K562 (cell line): ENCODE data around the gene TMEM114. TPM values are rescaled to one million over a fixed set of nuclear protein-coding genes. Genes with fewer than 3 reads are reported as not detected.

ENCODE experiments used
- CBX1 ChIP-seq: sonication (generic); IDR thresholded peaks from 2 replicates; pipeline ENCODE4 v1.6.1; 2016; ENCODE audit warnings: antibody characterized with exemption, low read depth, mild to moderate bottlenecking
- CREBBP ChIP-seq: IDR thresholded peaks from one replicate; pipeline ENCODE4 v1.6.1; 2012; ENCODE audit warnings: low read depth, mild to moderate bottlenecking, control low read depth, inconsistent platforms, low read length
- CTBP1 ChIP-seq: fragments of 450-650 bp; IDR thresholded peaks from 2 replicates; pipeline ENCODE4 v1.6.1; 2016; ENCODE audit warnings: borderline replicate concordance
- JUND ChIP-seq, 2 experiments: IDR thresholded peaks; 2 replicates in 1 of 2; 3 replicates in 1 of 2; pipeline ENCODE4 v1.6.1; 2011; ENCODE audit warnings: borderline replicate concordance in 2 of 2, low read depth in 2 of 2, low read length in 2 of 2, improper control_type of control experiment in 1 of 2, missing biosample characterization in 1 of 2, missing genetic modification characterization in 1 of 2, missing genetic modification reagents in 1 of 2
- KAT2B ChIP-seq: IDR thresholded peaks from one replicate; pipeline ENCODE4 v1.6.1; 2012; ENCODE audit warnings: low read depth, mild to moderate bottlenecking, control low read depth, inconsistent platforms, low read length, moderate library complexity
- KLF13 ChIP-seq: fragments of 450-650 bp; IDR thresholded peaks from 2 replicates; pipeline ENCODE4 v1.6.1; 2016; ENCODE audit warnings: missing genetic modification characterization, low read depth, mild to moderate bottlenecking, missing compliant biosample characterization, moderate library complexity, borderline replicate concordance
- MAZ ChIP-seq, 2 experiments: fragments of 450-650 bp in 1 of 2; sonication (generic) in 1 of 2; formaldehyde crosslinking; IDR thresholded peaks in 1 of 2; conservative IDR thresholded peaks in 1 of 2; 2 replicates each; pipeline versions ENCODE4 v1.4.0 to v1.5.0; 2020; ENCODE audit warnings: mild to moderate bottlenecking in 1 of 2, missing genetic modification reagents in 1 of 2
- MBD2 ChIP-seq: sonication (generic); IDR thresholded peaks from 2 replicates; pipeline ENCODE4 v1.6.1; 2016; ENCODE audit warnings: low read depth, borderline replicate concordance
- RFX5 ChIP-seq: IDR thresholded peaks from 2 replicates; pipeline ENCODE4 v1.6.1; 2011; ENCODE audit warnings: low read depth, mild to moderate bottlenecking, improper control_type of control experiment, low read length
- TGIF2 ChIP-seq: sonication (generic); formaldehyde crosslinking; IDR thresholded peaks from 2 replicates; pipeline ENCODE4 v1.8.1; 2022; ENCODE audit warnings: mild to moderate bottlenecking, missing genetic modification reagents, moderate library complexity
- TRIM24 ChIP-seq, 2 experiments: fragments of 450-650 bp; IDR thresholded peaks; 2 replicates each; pipeline ENCODE4 v1.6.1; 2016
- ZNF3 ChIP-seq: fragments of 250-450 bp; sonication (Bioruptor Pico); IDR thresholded peaks from 2 replicates; pipeline ENCODE4 v1.5.0; 2021; ENCODE audit warnings: mild to moderate bottlenecking, moderate library complexity
- ZNF785 ChIP-seq: fragments of 250-450 bp; sonication (Bioruptor Pico); IDR thresholded peaks from 2 replicates; pipeline ENCODE4 v1.4.0; 2020; ENCODE audit warnings: mild to moderate bottlenecking
- polyA plus RNA-seq, 8 experiments: library from polyadenylated mRNA; depleted of rRNA in 4 of 8; stranded (reverse) in 5 of 8; unstranded in 3 of 8; fragments of >200 nt; fragmentation: Nextera tagmentation in 2 of 8; fragmentation: Illumina TruSeq in 1 of 8; extraction: Ambion mirVana in 2 of 8; extraction: Trizol in 1 of 8; gene quantifications; 2 replicates each; pipeline versions ENCODE4 v1.2.1 to v1.2.3, GENCODE V29; 2011 to 2014; ENCODE audit warnings: inconsistent platforms in 1 of 8, missing spikeins in 1 of 8
- total RNA-seq, 7 experiments: library from RNA; depleted of rRNA in 6 of 7; stranded (reverse); fragments of >200 nt in 6 of 7; fragmentation: Illumina TruSeq in 2 of 7; extraction: Trizol in 2 of 7; gene quantifications; 2 replicates each; pipeline versions ENCODE4 v1.2.1 to v1.2.3, GENCODE V29; 2011 to 2021; ENCODE audit warnings: low replicate concordance in 1 of 7
- TF ChIP-seq, protein P1 (sequence below), 2 experiments: fragments of 450-650 bp; conservative IDR thresholded peaks; 2 replicates each; pipeline ENCODE4 v1.6.1; 2017; ENCODE audit warnings: mild to moderate bottlenecking in 2 of 2, moderate library complexity in 2 of 2
- TF ChIP-seq, protein P2 (sequence below): fragments of 250-450 bp; sonication (Bioruptor Pico); IDR thresholded peaks from 2 replicates; pipeline ENCODE4 v1.4.0; 2020; ENCODE audit warnings: borderline replicate concordance
- TF ChIP-seq, protein P3 (sequence below): sonication (generic); formaldehyde crosslinking; IDR thresholded peaks from 2 replicates; pipeline ENCODE4 v1.8.0; 2022; ENCODE audit warnings: missing genetic modification reagents, mild to moderate bottlenecking, borderline replicate concordance
- TF ChIP-seq, protein P4 (sequence below): sonication (generic); formaldehyde crosslinking; IDR thresholded peaks from 2 replicates; pipeline ENCODE4 v1.8.0; 2023; ENCODE audit warnings: mild to moderate bottlenecking, missing genetic modification reagents
- TF ChIP-seq, protein P5 (sequence below): fragments of 450-650 bp; conservative IDR thresholded peaks from 2 replicates; pipeline ENCODE4 v1.6.1; 2016; ENCODE audit warnings: missing genetic modification characterization, low read depth, mild to moderate bottlenecking, missing compliant biosample characterization, moderate library complexity

The TMEM114 gene
- total and polyA plus RNA-seq, 9 of the 15 experiments (the other 6 are each of a cell fraction or from before 2014, with no cell fraction given) = not detected

DNA sequence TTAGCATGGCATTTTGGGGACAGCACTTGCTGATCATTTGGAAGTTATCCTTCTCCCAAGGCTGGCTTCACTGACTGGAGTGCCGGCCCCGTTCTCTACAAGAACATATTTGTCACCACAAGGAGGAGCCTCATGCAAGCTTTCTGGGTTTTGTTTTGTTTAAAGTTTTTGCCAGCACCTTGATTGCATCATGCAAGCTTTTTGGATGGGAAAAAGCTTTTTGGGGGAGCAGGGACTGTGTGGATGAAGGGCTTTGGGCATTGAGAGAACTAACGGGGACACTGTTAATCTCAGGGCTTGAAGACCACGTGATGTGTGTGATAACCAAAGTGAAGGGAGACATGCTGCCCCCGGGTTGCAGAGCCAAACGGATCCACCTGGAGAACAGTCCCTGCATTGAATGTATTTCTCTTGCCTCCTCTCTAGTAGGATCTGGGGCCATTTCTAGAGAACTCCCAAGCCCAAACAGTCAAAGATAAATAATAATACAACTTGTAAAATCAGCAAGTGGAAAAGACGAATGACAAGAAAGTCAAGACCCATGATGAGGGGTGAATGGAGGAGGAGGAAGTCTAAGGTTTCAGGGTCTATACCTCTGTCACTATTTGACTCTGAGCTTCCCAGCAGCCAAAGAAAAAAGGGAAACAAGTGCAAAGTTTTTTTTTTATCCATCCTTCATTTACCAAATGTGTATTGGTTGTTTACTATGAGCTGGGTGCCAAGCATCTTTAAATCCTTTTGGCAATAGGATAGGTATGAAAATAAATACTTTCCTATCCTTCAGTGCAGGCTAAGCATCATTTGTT lies 17.2 kb downstream of the TMEM114 start (continued):
- TF ChIP-seq, protein P1, sequence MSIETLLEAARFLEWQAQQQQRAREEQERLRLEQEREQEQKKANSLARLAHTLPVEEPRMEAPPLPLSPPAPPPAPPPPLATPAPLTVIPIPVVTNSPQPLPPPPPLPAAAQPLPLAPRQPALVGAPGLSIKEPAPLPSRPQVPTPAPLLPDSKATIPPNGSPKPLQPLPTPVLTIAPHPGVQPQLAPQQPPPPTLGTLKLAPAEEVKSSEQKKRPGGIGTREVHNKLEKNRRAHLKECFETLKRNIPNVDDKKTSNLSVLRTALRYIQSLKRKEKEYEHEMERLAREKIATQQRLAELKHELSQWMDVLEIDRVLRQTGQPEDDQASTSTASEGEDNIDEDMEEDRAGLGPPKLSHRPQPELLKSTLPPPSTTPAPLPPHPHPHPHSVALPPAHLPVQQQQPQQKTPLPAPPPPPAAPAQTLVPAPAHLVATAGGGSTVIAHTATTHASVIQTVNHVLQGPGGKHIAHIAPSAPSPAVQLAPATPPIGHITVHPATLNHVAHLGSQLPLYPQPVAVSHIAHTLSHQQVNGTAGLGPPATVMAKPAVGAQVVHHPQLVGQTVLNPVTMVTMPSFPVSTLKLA (conservative IDR thresholded peaks at IDR 0.05) = no peak
- TF ChIP-seq KAT2B = no peak
- TF ChIP-seq, protein P2, sequence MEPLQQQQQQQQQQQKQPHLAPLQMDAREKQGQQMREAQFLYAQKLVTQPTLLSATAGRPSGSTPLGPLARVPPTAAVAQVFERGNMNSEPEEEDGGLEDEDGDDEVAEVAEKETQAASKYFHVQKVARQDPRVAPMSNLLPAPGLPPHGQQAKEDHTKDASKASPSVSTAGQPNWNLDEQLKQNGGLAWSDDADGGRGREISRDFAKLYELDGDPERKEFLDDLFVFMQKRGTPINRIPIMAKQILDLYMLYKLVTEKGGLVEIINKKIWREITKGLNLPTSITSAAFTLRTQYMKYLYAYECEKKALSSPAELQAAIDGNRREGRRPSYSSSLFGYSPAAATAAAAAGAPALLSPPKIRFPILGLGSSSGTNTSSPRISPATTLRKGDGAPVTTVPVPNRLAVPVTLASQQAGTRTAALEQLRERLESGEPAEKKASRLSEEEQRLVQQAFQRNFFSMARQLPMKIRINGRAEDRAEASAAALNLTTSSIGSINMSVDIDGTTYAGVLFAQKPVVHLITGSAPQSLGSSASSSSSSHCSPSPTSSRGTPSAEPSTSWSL (CRISPR knock-in tag) = no peak
- TF ChIP-seq, protein P3, sequence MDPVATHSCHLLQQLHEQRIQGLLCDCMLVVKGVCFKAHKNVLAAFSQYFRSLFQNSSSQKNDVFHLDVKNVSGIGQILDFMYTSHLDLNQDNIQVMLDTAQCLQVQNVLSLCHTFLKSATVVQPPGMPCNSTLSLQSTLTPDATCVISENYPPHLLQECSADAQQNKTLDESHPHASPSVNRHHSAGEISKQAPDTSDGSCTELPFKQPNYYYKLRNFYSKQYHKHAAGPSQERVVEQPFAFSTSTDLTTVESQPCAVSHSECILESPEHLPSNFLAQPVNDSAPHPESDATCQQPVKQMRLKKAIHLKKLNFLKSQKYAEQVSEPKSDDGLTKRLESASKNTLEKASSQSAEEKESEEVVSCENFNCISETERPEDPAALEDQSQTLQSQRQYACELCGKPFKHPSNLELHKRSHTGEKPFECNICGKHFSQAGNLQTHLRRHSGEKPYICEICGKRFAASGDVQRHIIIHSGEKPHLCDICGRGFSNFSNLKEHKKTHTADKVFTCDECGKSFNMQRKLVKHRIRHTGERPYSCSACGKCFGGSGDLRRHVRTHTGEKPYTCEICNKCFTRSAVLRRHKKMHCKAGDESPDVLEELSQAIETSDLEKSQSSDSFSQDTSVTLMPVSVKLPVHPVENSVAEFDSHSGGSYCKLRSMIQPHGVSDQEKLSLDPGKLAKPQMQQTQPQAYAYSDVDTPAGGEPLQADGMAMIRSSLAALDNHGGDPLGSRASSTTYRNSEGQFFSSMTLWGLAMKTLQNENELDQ = no peak
- TF ChIP-seq MBD2 = no peak
- TF ChIP-seq RFX5 = no peak
- no peak for TF ChIP-seq ZNF3 (CRISPR knock-in tag)
- peak; percentile 69 for TF ChIP-seq JUND (IDR thresholded peaks at IDR 0.05; ENCODE audit: borderline replicate concordance, low read depth, low read length)
- TF ChIP-seq JUND (tag; IDR thresholded peaks at IDR 0.05; ENCODE audit: borderline replicate concordance, low read depth, low read length) = peak; percentile 58; the same call in 1 of the 3 replicates
- TF ChIP-seq, protein P4, sequence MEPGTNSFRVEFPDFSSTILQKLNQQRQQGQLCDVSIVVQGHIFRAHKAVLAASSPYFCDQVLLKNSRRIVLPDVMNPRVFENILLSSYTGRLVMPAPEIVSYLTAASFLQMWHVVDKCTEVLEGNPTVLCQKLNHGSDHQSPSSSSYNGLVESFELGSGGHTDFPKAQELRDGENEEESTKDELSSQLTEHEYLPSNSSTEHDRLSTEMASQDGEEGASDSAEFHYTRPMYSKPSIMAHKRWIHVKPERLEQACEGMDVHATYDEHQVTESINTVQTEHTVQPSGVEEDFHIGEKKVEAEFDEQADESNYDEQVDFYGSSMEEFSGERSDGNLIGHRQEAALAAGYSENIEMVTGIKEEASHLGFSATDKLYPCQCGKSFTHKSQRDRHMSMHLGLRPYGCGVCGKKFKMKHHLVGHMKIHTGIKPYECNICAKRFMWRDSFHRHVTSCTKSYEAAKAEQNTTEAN (CRISPR knock-in tag) = no peak
- TF ChIP-seq KLF13 (tag) = no peak
- TF ChIP-seq, protein P5, sequence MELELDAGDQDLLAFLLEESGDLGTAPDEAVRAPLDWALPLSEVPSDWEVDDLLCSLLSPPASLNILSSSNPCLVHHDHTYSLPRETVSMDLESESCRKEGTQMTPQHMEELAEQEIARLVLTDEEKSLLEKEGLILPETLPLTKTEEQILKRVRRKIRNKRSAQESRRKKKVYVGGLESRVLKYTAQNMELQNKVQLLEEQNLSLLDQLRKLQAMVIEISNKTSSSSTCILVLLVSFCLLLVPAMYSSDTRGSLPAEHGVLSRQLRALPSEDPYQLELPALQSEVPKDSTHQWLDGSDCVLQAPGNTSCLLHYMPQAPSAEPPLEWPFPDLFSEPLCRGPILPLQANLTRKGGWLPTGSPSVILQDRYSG (tag) = no peak
- TF ChIP-seq CREBBP = no peak
- 0 out of 4 replicates have a peak, but pooled peaks of 1 of the 2 experiments have one; percentile 44 for TF ChIP-seq MAZ (CRISPR knock-in tag; conservative IDR thresholded peaks at IDR 0.05 in 1 of 2, IDR thresholded peaks at IDR 0.05 in 1 of 2)
- peak; percentile 43 to 71; a peak in 2 of 4 replicates for TF ChIP-seq TRIM24 (IDR thresholded peaks at IDR 0.05)
- peak; percentile 73; the same call in 1 of the 2 replicates for TF ChIP-seq CTBP1
- TF ChIP-seq CBX1 = no peak
- no peak for TF ChIP-seq ZNF785 (CRISPR knock-in tag)
- no peak for TF ChIP-seq TGIF2
- TF ChIP-seq, all 486 proteins: peak for 44
